ENCODE measurements around the gene C16orf82.
"Not testable (repeated sequence)": the region's sequence is repeated elsewhere in the genome, so short reads cannot be mapped to it uniquely, and the experiment has no call there.

Gene C16orf82
- total RNA-seq, result 0 reads per million in 2 donors

GRCh38 chr16:27066668-27067537 lies at the start of gene C16orf82:
Gene C16orf82 (plus strand): TSS chr16:27066927.
- DNase-seq, result no peak

DNA sequence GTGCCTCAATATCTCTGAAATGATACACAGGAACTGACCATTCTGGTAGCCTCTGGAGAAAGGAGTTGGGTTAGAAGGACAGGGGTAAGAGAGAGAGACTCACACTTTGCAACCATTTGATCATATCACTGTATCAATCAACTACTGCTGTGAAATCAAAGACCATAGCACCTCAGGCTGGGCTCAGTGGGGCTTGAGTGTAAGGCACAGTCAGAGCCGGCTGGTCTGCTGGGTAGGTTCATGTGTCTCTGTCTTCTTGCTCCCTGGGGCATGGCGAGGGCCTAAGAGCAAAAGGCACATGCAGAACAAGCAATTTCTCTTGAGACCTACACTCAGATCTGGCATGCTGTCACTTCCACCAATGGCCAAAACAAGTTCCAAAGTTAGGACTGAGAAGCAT lies 46.7 kb upstream of the C16orf82 start:
- no peak for DNase-seq

DNA sequence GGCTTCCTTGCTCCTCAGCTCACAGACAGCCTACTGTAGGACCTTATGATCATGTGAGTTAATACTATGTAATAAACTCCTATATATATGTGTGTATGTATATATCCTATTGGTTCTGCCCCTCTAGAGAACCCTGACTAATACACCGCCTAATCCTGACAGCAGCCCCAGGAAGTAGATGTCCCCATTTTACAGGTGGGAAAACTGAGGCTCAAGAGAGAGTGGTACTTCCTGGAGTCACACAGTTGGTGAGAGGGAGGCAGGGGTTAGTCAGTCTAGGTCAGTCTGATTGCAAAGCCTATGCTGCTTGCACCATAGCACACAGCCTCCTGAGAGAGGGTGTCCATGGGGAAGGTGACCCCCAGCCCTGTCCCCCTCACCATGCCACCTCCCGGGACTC lies 42.7 kb upstream of the C16orf82 start:
- no peak for DNase-seq

- no peak for DNase-seq
These were observed 41.1 kb upstream of the C16orf82 start for GRCh38 chr16:27025581-27025980.

DNA sequence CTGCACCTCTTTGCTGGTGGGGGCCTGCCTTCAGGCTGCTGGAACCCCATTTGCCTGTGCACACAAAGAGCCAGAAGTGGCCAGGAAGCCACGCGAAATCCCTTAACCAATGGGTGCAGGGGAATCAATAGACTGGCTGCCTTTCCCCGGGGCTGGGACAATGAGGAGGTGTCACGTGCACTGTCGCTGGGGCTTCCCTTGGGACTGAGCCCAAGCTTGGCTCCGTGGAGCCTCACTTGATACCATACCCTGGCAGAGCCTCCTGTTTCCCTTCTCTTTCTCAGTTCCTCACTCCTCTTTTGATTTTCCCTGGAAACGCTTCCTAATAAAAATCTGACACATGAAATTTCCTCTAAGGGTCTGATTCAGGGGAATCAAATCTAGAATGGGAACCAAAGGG lies 38.8 kb upstream of the C16orf82 start:
- DNase-seq, result no peak

DNA sequence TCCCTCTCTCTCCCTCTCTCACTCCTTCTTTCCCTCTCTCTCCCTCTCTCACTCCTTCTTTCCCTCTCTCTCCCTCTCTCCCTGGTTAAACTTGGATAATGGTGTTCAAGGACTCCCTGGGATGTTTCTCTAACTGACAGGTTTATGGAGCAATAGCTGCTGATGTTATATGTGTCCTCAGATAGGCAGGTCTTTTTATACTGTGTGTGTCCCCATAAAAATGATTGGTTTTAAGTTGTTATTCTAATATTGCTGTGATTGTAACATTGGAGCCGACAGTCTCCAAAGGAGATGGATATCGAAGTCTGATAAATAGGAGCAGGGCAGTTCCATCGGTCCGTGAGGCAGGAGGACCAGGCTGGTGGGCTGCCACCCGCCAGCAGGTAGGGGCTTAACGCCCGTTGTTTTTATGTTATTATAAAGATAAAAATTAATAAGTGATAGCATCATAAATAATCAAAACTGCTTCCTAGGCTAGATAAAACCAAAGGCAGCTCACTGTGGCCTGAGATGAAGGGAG lies 38.1 kb upstream of the C16orf82 start:
- no peak for DNase-seq

DNA sequence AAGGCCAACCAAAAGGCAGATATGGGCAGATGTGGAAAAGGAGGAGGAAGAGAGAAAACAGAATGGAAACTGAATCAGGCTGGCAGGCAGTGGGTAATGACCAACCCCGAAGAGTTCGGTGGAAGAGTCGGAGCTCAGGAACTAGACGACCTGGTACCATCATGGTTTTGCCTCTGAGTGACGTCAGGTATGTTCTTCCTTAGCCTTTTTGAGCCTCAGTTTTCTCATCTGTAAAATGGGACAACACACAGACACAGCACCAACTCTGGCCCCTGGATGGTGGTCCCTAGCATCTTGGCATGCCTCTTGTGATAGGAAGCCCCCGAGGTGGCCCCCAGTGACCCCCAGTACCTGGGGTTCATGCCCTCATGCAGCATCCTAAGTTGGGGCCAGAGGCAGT lies 37.2 kb upstream of the C16orf82 start:
- DNase-seq, result no peak

DNA sequence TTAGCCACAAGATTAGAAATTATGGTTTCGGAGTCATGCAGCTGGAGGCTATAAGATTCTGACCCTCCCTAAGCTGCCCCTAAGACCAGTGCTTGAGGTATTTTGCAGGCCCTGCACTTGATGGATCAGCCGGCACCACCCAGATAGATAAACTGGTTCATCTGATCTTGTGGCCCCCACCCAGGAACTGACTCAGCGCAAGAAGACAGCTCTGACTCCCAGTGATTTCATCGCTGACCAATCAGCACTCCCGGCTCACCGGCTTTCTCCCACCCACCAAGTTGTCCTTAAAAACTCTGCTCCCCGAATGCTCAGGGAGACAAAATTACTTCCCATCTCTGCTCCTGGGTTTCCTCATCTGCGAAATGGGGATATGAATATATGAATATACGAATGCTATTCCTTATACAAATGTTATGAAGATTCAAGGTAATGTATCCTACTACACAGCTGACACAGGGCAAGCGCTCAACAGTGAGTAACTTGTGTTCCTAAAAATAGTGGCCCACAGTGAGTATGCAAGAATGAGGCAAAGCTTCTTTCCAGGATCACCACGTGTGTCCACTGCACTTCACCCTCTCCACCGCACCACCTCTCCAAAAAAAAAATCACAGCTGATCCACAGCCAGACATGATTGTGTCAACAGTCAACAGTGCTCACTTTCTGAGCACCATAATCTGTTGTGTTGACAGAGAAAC lies 33.3 kb upstream of the C16orf82 start:
- no peak for DNase-seq

- no peak for DNase-seq
These were observed 26.0 kb upstream of the C16orf82 start for GRCh38 chr16:27040732-27041131.

DNA sequence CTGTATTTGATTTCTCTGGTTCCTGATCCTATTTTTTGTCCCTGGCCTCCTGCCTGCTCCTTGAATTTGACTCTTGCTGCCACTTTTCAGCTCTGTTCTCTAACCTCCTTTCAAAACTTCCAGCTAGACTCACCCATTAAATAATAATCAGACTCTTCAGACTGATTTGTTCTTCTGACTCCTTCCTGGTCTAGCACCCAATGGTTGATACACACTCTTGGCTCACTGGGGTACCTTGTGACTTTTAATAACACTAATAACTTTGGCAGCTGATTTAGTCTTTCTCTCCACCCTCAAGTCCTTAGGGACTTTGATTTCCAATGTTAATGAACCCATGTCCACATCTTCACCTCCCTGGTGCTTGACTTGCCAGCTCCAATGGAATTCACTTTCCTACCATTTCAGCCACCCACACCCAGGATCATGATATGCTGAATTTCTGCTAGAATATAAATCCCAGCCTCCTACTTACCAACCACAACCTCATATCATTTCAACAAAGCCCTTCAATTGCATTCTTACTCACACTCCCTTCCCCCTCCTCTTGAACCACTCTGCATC lies 19.7 kb upstream of the C16orf82 start:
- no peak for DNase-seq

GRCh38 chr16:27048316-27048715 lies 18.4 kb upstream of the C16orf82 start:
- no peak for DNase-seq

GRCh38 chr16:27049117-27049516 lies 17.6 kb upstream of the C16orf82 start:
- DNase-seq, result no peak

DNA sequence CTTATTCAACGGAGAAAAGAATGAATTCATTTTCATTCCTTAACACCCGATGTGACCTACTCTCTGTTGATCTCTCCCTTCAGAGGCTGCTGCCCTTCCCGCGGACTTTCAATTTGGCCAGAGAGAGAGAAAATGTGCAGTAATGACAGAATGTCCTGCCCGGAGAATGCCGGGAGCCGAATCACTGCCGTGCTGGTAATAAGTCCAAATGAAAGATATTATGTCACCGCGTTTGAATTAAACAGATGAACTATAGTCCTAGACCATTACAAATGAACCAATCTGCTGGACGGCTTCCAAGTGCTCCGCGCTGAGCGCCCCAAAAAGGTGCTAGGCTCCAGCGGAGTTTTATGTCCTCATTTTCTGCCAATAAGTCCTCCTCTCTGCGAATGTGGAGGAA lies 14.7 kb upstream of the C16orf82 start:
- no peak for DNase-seq

GRCh38 chr16:27053996-27054395 lies 12.7 kb upstream of the C16orf82 start:
- DNase-seq, result no peak

DNA sequence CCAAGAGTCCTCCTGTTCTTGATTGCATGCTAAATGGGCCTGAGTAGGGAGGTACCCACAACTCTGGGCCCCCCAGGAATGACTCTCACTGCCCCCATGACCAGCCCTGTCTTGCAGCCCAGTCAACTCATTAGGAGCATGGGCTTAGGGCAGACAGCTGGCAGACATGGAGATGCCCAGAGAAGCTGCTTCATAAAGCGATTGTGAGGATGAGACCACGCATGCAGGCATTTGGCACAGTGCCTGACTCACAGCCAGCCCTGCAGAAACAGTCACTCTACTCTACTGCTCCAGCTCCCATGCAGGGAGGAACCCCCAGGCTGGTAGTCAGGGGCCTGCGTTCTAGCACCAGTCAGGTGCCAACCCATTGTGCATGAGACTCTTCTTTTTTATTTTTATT lies 8.4 kb upstream of the C16orf82 start:
- no peak for DNase-seq

DNA sequence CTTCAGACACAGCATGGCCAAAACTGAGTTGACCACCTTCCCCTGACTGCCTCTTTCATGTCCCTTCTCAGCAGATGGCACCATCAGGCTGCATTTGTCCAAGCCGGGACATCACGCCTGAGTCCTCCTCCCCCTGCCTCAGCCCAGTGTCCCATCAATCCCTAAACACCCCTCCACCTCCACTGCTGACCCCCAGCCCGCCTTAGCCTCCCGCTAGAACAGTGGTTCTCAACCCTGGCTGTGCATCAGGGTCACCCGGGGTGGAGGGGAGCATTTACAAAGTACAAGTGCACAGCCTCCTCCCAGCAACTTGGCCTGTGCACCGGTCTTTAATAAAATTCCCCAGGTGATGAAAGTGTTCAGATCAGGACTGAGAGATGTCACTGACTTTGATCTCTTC lies 4.0 kb downstream of the C16orf82 start:
- DNase-seq, result no peak

DNA sequence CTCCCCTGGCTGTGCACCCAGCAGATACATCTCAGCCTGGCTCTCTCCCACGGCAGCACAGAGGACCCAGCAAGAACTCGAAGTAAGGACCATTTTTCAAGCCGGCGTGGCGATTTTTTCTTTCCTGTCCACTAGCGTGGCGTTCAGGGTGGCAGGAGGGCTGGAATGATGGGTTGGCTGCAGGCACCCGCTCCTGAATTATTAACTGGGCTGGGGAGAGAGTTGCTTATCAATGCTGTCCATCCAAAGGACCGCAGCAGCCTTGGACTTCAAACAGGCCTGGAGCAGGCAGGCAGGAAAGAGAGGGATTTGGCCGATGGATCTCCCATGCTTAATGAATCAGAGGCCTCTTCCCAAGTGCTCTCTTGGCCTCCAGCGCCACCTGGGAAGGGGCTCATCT lies 7.0 kb downstream of the C16orf82 start:
- DNase-seq, result no peak

DNA sequence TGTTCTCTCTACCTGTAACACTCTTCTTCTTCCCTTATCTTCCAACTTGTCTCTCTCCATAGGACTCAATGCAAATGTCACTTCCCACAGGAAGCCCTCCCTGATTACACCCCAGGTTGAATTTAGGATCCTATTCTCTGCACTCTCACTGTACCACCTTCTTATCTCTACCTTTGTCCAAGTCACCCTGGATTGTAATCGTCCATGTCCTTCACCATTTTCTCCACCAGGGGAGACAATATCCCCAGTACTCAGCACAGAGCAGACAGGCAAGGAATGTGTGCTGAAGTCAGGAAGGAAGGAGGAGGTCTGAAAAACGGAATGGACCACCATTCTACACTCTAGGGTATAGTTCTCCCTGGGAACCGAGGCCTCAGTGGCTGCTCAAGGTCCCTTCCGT lies 14.2 kb downstream of the C16orf82 start:
- DNase-seq, result peak in 1 of 5 experiments; percentile 6

DNA sequence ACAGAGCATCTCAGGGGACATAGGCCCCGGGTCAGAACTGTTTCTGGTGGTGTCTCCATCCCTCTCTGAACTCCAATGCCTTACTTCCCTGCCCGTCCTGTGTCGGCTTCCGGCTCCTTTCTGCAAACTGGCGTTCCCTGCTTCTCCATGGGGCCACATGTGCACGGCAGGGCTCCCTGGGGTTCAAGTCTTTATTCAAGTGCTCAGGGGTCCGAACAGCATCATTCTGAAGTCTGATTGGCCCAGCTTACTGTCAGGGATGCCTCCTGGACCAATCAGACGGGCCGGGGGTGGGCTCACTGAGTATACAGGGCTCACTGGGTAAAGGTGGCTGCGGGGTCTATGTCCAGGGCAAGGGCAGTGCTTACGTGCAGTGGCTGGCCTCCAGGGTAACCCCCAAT lies 17.1 kb downstream of the C16orf82 start:
- DNase-seq, result no peak

- DNase-seq, result no peak
These were observed 17.7 kb downstream of the C16orf82 start for GRCh38 chr16:27084307-27085028.

DNA sequence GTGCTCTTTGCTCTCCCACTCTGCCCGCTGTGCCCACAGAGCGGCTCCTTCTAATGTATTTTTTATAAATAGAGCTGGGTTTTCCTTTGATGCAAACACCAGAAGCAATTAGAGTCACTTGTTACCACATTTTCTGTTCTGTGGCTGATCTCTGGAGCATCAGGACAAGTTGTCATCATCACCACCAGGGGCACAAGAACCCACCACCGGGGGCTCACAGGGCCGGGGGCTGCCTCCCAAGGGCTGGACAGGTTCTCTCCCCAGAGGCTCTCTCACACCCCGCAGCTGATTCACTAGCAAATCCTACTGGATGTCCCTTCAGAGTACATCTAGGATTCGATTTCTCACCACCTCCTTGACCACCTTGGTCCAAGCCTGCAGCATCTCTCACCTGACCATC lies 18.5 kb downstream of the C16orf82 start:
- no peak for DNase-seq

DNA sequence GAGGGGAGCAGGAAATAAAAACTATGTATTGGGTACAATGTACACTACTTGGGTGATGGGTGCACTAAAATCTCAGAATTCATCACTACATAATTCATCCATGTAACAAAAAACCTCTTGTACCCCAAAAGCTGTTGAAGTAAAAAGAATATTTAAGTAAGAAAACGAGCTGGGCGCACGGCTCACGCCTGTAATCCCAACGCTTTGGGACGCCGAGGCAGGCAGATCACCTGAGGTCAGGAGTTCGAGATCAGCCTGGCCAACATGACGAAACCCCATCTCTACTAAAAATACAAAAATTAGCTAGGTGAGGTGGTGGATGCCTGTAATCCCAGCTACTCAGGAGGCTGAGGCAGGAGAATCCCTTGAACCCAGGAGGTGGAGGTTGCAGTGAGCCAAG lies 19.3 kb downstream of the C16orf82 start:
- DNase-seq, result not testable (repeated sequence)

- no peak for DNase-seq
These were observed 21.5 kb downstream of the C16orf82 start for GRCh38 chr16:27088216-27088615.
